Pancreas (tissue), 10 donors: ENCODE measurements around the gene QRICH1. TPM values are rescaled to one million over a fixed set of nuclear protein-coding genes. Genes with fewer than 3 reads are reported as not detected.

Source experiments
- ATAC-seq, 4 donors: fragments of 200-7000 bp; cut with Tn5 transposase; one replicate each; pipeline versions ENCODE4 v1.8.0 to v1.9.1; 2020; ENCODE audit warnings: mild to moderate bottlenecking in 4 of 4, moderate library complexity in 4 of 4
- DNase-seq, 6 donors: peaks; one replicate each; pipeline ENCODE4 v3.0.0-alpha.2; 2020
- FAIRE-seq: peaks from 2 replicates; lab custom pipeline; 2012; peaks lifted over from hg19 to GRCh38; lab: Jason Lieb, UNC
- H3K27ac ChIP-seq, 4 donors: fragments of 200-600 bp; sonication (generic); 1 replicate in 3 of 4; 2 replicates in 1 of 4; pipeline versions ENCODE4 v1.5.0 to v1.8.0; 2020
- H3K27me3 ChIP-seq, 4 donors: fragments of 200-600 bp; one replicate each; pipeline ENCODE4 v1.8.0; 2021
- H3K36me3 ChIP-seq, 3 donors: fragments of 200-600 bp; sonication (generic) in 1 of 3; one replicate each; pipeline versions ENCODE4 v1.5.0 to v1.8.0; 2020 to 2021
- H3K4me1 ChIP-seq, 3 donors: fragments of 200-600 bp; one replicate each; pipeline ENCODE4 v1.8.0; 2021
- H3K4me3 ChIP-seq, 4 donors: fragments of 200-600 bp; sonication (generic) in 2 of 4; one replicate each; pipeline versions ENCODE4 v1.5.0 to v1.8.0; 2020 to 2021
- H3K9me3 ChIP-seq, 4 donors: fragments of 200-600 bp; one replicate each; pipeline ENCODE4 v1.8.0; 2021
- CTCF ChIP-seq, 4 donors: fragments of 200-600 bp; sonication (generic) in 3 of 4; IDR thresholded peaks; one replicate each; pipeline versions ENCODE4 v1.5.0 to v1.8.0; 2021; ENCODE audit warnings: antibody characterized with exemption in 4 of 4
- WGBS, 2 donors: extraction: QIAGEN DNeasy Blood & Tissue Kit; methylation state at CpG; one replicate each; pipeline ENCODE4 v1.1.7; 2013; 5-methylcytosine and 5-hydroxymethylcytosine counted together
- intact Hi-C, 3 donors: fragments of 100-400 bp; cut with DNase I; formaldehyde crosslinking; loops; one replicate each; pipeline versions ENCODE4 v1.11.1 to v1.14.2; 2022
- polyA plus RNA-seq, 2 donors: library from polyadenylated mRNA; stranded (reverse); fragments of 200-250 nt; gene quantifications; one replicate each; pipeline ENCODE4 v1.2.3, GENCODE V29; 2013
- total RNA-seq, 6 donors: library from RNA; stranded (reverse); fragmentation: NEBNext Ultra II Directional in 4 of 6; extraction: Animal tissue kit (Norgen Biotek cat#: 25700) in 4 of 6; gene quantifications; one replicate each; pipeline versions ENCODE4 v1.2.1 to v1.2.4, GENCODE V29; 2021 to 2023
- donor health status: healthy with polysubstance abuse.
- donor health status: DM: no; HTN: no; CAD: no; lungs with moderate emphysema.
- donor health status: DM: no; HTN: no; CAD: no.
- donor health status: control.
- donor health status: control.
- donor health status: Bipolar disorder and iron deficiency.
- donor health status: DM: yes; HTN: yes; CAD: no.
- donor health status: DM: no; HTN: no; CAD: no.
- donor health status: DM: no; HTN: no; CAD: no.
- donor health status: DM: yes; HTN: yes; CAD: no.

Gene QRICH1
- total and polyA plus RNA-seq, 8 donors: 20.9 to 48.1 (median 30.4) TPM

GRCh38 chr3:49015765-49016164 is 78.1 kb downstream of the QRICH1 start:
- Histone ChIP-seq H3K27me3 (no peaks in the 10 kb centered on the region), H3K4me1 (peaks cover 7 to 25% (median 17%) of the 10 kb centered on the region in 3 donors), H3K27ac (no peak overlapping the region), H3K36me3 (peaks cover 0 to 20% (median 11%) of the 10 kb centered on the region in 3 donors), H3K4me3 (no peak overlapping the region), H3K9me3 (no peaks in the 10 kb centered on the region)
- 80 to 92% methylated on average over 6 of the region's 6 CpGs for WGBS, 2 donors
- intact Hi-C loops: no loop called here
- DNase-seq (peak in 1 of 6 donors; percentile 17), ATAC-seq (no peak), FAIRE-seq (no peak)
- TF ChIP-seq CTCF (IDR thresholded peaks at IDR 0.05): no peak

DNA sequence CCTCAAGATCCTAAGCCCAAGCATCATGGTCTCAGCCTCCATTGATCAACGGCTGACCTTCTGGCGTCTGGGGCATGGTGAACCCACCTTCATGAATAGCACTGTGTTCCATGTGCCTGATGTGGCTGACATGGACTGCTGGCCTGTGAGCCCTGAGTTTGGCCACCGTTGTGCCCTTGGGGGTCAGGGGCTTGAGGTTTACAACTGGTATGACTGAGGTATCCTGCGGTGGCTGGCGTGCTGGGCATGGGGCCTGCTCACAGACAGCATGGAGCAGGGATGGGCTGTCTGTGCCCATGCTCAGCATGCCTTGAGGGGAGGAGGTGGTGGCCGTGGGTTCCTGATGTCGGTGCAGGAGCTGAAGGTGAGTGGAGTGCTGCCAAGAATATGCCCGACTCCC is 78.8 kb downstream of the QRICH1 start:
- peaks cover 0 to 20% (median 11%) of the 10 kb centered on the region in 3 donors for H3K36me3 ChIP-seq
- DNase-seq: peak in 2 of 6 donors; percentile 22 to 68

GRCh38 chr3:49013738-49014660 is 79.9 kb downstream of the QRICH1 start:
- Histone ChIP-seq H3K9me3 (no peaks in the 10 kb centered on the region), H3K36me3 (peaks cover 0 to 20% (median 11%) of the 10 kb centered on the region in 3 donors), H3K4me1 (peaks cover 2 to 17% (median 13%) of the 10 kb centered on the region in 3 donors), H3K27ac (no peak overlapping the region), H3K4me3 (no peak overlapping the region), H3K27me3 (no peaks in the 10 kb centered on the region)
- intact Hi-C loops: no loop called here
- ATAC-seq (peak in 3 of 4 donors; percentile 13 to 30 (median 24)), DNase-seq (peak in 4 of 6 donors; percentile 21 to 83 (median 68)), FAIRE-seq (no peak)
- TF ChIP-seq CTCF (IDR thresholded peaks at IDR 0.05): peak in 2 of 4 donors; percentile 30 to 33
- 85 to 86% methylated on average over 24 of the region's 24 CpGs for WGBS, 2 donors

More for the DNA sequence above, 78.8 kb downstream of the QRICH1 start:
- Histone ChIP-seq H3K4me3 (no peak overlapping the region), H3K4me1 (peaks cover 7 to 24% (median 17%) of the 10 kb centered on the region in 3 donors), H3K27ac (no peak overlapping the region), H3K27me3 (no peaks in the 10 kb centered on the region), H3K9me3 (no peaks in the 10 kb centered on the region)
- WGBS, 2 donors: 79 to 83% methylated on average over 8 of the region's 8 CpGs
- intact Hi-C loops: no loop called here
- FAIRE-seq: no peak
- ATAC-seq: no peak
- TF ChIP-seq CTCF (IDR thresholded peaks at IDR 0.05): no peak

GRCh38 chr3:49013113-49013737 is 80.6 kb downstream of the QRICH1 start:
- H3K36me3 ChIP-seq: peaks cover 0 to 20% (median 11%) of the 10 kb centered on the region in 3 donors

More at GRCh38 chr3:49013113-49013737, 80.6 kb downstream of the QRICH1 start:
- no peak for ATAC-seq
- peak in 2 of 6 donors; percentile 11 to 55 for DNase-seq
- TF ChIP-seq CTCF (IDR thresholded peaks at IDR 0.05): no peak
- H3K27me3 ChIP-seq: no peaks in the 10 kb centered on the region
- H3K4me1 ChIP-seq: peaks cover 0 to 17% (median 14%) of the 10 kb centered on the region in 3 donors
- intact Hi-C loops: no loop called here
- 77 to 86% methylated on average over 19 of the region's 19 CpGs for whole genome bisulfite sequencing, 2 donors
- H3K9me3 ChIP-seq: no peaks in the 10 kb centered on the region
- H3K4me3 ChIP-seq: no peak overlapping the region
- H3K27ac ChIP-seq: no peak overlapping the region
- FAIRE-seq: no peak
